Stimulated activated naive B cell treated with anti-CD40 and anti-IgM and Interleukin-4, amounts not matched to agents 10 μg/mL and 1 μg/mL and 100 μg/mL, for 72 hours (primary cell): ENCODE data around the gene CD48.
"Not testable (repeated sequence)": the region's sequence is repeated elsewhere in the genome, so short reads cannot be mapped to it uniquely, and the experiment has no call there.

Source experiments
- ATAC-seq, 2 donors: fragments of 150-1000 bp; cut with Tn5 transposase; replicated peaks; 2 replicates each; pipeline ENCODE4 v1.10.0; 2021; ENCODE audit warnings: moderate library complexity in 1 of 2
- DNase-seq: peaks from one replicate; pipeline ENCODE4 v3.0.0; 2021
- H3K27ac Mint-ChIP-seq: one replicate; pipeline ENCODE4 v1.8.0; 2022; ENCODE audit warnings: mild to moderate bottlenecking, mixed read lengths
- H3K27me3 Mint-ChIP-seq, 2 donors: one replicate each; pipeline ENCODE4 v1.8.0; 2022; ENCODE audit warnings: mixed read lengths in 2 of 2
- H3K36me3 Mint-ChIP-seq, 2 donors: one replicate each; pipeline ENCODE4 v1.8.0; 2022; ENCODE audit warnings: mixed read lengths in 2 of 2, mild to moderate bottlenecking in 1 of 2
- H3K4me1 Mint-ChIP-seq, 2 donors: one replicate each; pipeline ENCODE4 v1.8.0; 2022; ENCODE audit warnings: mixed read lengths in 2 of 2, mild to moderate bottlenecking in 1 of 2
- H3K4me3 Mint-ChIP-seq, 2 donors: one replicate each; pipeline ENCODE4 v1.8.0; 2022; ENCODE audit warnings: mild to moderate bottlenecking in 2 of 2, mixed read lengths in 2 of 2, moderate library complexity in 1 of 2
- H3K9me3 Mint-ChIP-seq, 2 donors: one replicate each; pipeline ENCODE4 v1.8.0; 2022; ENCODE audit warnings: mixed read lengths in 2 of 2, mild to moderate bottlenecking in 1 of 2

Gene CD48

GRCh38 chr1:160652065-160652641 is 59.5 kb downstream of the CD48 start:
- ATAC-seq, H3K27me3 Mint-ChIP-seq, DNase-seq, H3K9me3 Mint-ChIP-seq: not testable (repeated sequence)
- Mint-ChIP-seq H3K36me3 (peaks cover 14 to 49% of the 10 kb centered on the region in 2 donors), H3K4me1 (peaks cover 59 to 75% of the 10 kb centered on the region in 2 donors), H3K27ac (peak overlapping the region; percentile 92), H3K4me3 (peak overlapping the region; percentile 49 to 69)

GRCh38 chr1:160651433-160652064 is 60.1 kb downstream of the CD48 start:
- Mint-ChIP-seq H3K36me3 (peaks cover 14 to 51% of the 10 kb centered on the region in 2 donors), H3K9me3 (peaks cover 0 to 4% of the 10 kb centered on the region in 2 donors), H3K27ac (no peak overlapping the region), H3K4me3 (no peak overlapping the region), H3K4me1 (peaks cover 56 to 71% of the 10 kb centered on the region in 2 donors), H3K27me3 (no peaks in the 10 kb centered on the region)
- ATAC-seq (no peak), DNase-seq (no peak)

GRCh38 chr1:160647329-160647720 is 64.3 kb downstream of the CD48 start:
- Mint-ChIP-seq H3K27ac (peak overlapping the region; percentile 93), H3K4me3 (peak overlapping the region; percentile 94 to 95), H3K4me1 (peaks cover 36 to 54% of the 10 kb centered on the region in 2 donors), H3K9me3 (peaks cover 0 to 4% of the 10 kb centered on the region in 2 donors), H3K27me3 (no peaks in the 10 kb centered on the region), H3K36me3 (peaks cover 36 to 79% of the 10 kb centered on the region in 2 donors)
- no peak for DNase-seq
- ATAC-seq: peak; percentile 43 to 58

- ATAC-seq (peak; percentile 83 to 88), DNase-seq (peak; percentile 61)
- H3K36me3 Mint-ChIP-seq: peaks cover 36 to 80% of the 10 kb centered on the region in 2 donors
- peaks cover 0 to 4% of the 10 kb centered on the region in 2 donors for H3K9me3 Mint-ChIP-seq
- peak within 1 kb of the TSS; percentile 94 to 95 for H3K4me3 Mint-ChIP-seq
- H3K4me1 Mint-ChIP-seq: peaks cover 34 to 54% of the 10 kb centered on the region in 2 donors
- H3K27me3 Mint-ChIP-seq: no peaks in the 10 kb centered on the region
- peak within 1 kb of the TSS; percentile 93 for H3K27ac Mint-ChIP-seq
Measured at GRCh38 chr1:160646711-160647328, 64.8 kb downstream of the CD48 start, which contains the start of gene SLAMF1. Gene SLAMF1, minus strand, starts transcription at chr1:160647044. Its CDS starts 99 bp downstream, at chr1:160646945.

- peaks cover 34 to 54% of the 10 kb centered on the region in 2 donors for H3K4me1 Mint-ChIP-seq
- peak overlapping the region; percentile 94 to 95 for H3K4me3 Mint-ChIP-seq
- H3K27me3 Mint-ChIP-seq: no peaks in the 10 kb centered on the region
- H3K9me3 Mint-ChIP-seq: peaks cover 0 to 4% of the 10 kb centered on the region in 2 donors
- DNase-seq: no peak
- H3K27ac Mint-ChIP-seq: peak overlapping the region; percentile 93
- H3K36me3 Mint-ChIP-seq: peaks cover 38 to 83% of the 10 kb centered on the region in 2 donors
- ATAC-seq: no peak
Measured at GRCh38 chr1:160646180-160646579, 65.4 kb downstream of the CD48 start.

- Mint-ChIP-seq H3K4me1 (peaks cover 33 to 54% of the 10 kb centered on the region in 2 donors), H3K27me3 (no peaks in the 10 kb centered on the region), H3K9me3 (no peaks in the 10 kb centered on the region), H3K4me3 (peak overlapping the region; percentile 94 to 95), H3K27ac (peak overlapping the region; percentile 93), H3K36me3 (peaks cover 36 to 83% of the 10 kb centered on the region in 2 donors)
- DNase-seq: no peak
- ATAC-seq: no peak
Measured at GRCh38 chr1:160645386-160646130, 66.1 kb downstream of the CD48 start.

GRCh38 chr1:160644399-160644798 is 67.2 kb downstream of the CD48 start:
- DNase-seq: no peak
- H3K4me3 Mint-ChIP-seq: peak overlapping the region; percentile 94 to 95
- peaks cover 38 to 63% of the 10 kb centered on the region in 2 donors for H3K4me1 Mint-ChIP-seq
- H3K36me3 Mint-ChIP-seq: peaks cover 41 to 82% of the 10 kb centered on the region in 2 donors
- H3K27ac Mint-ChIP-seq: peak overlapping the region; percentile 93
- no peaks in the 10 kb centered on the region for H3K27me3 Mint-ChIP-seq
- ATAC-seq: no peak
- no peaks in the 10 kb centered on the region for H3K9me3 Mint-ChIP-seq

- Mint-ChIP-seq H3K4me1 (peaks cover 44 to 68% of the 10 kb centered on the region in 2 donors), H3K4me3 (peak overlapping the region; percentile 94 to 95), H3K9me3 (no peaks in the 10 kb centered on the region), H3K36me3 (peaks cover 51 to 85% of the 10 kb centered on the region in 2 donors), H3K27ac (peak overlapping the region; percentile 93), H3K27me3 (no peaks in the 10 kb centered on the region)
- DNase-seq (no peak), ATAC-seq (no peak)
Measured at GRCh38 chr1:160643138-160643537, 68.5 kb downstream of the CD48 start.

GRCh38 chr1:160642281-160642644 is 69.4 kb downstream of the CD48 start:
- no peak for DNase-seq
- peaks cover 55 to 89% of the 10 kb centered on the region in 2 donors for H3K36me3 Mint-ChIP-seq
- H3K9me3 Mint-ChIP-seq: no peaks in the 10 kb centered on the region
- H3K4me1 Mint-ChIP-seq: peaks cover 44 to 68% of the 10 kb centered on the region in 2 donors
- ATAC-seq: no peak
- H3K27me3 Mint-ChIP-seq: no peaks in the 10 kb centered on the region
- H3K4me3 Mint-ChIP-seq: peak overlapping the region; percentile 94 to 95
- H3K27ac Mint-ChIP-seq: peak overlapping the region; percentile 93

GRCh38 chr1:160641323-160642280 is 70.0 kb downstream of the CD48 start:
- ATAC-seq: peak; percentile 68 to 74
- H3K36me3 Mint-ChIP-seq: peaks cover 59 to 89% of the 10 kb centered on the region in 2 donors
- peak overlapping the region; percentile 94 to 95 for H3K4me3 Mint-ChIP-seq
- no peak for DNase-seq
- peak overlapping the region; percentile 93 for H3K27ac Mint-ChIP-seq
- peaks cover 47 to 71% of the 10 kb centered on the region in 2 donors for H3K4me1 Mint-ChIP-seq
- H3K9me3 Mint-ChIP-seq: no peaks in the 10 kb centered on the region
- no peaks in the 10 kb centered on the region for H3K27me3 Mint-ChIP-seq

- Mint-ChIP-seq H3K4me3 (peak overlapping the region; percentile 94 to 95), H3K4me1 (peaks cover 51 to 73% of the 10 kb centered on the region in 2 donors), H3K27ac (peak overlapping the region; percentile 86), H3K27me3 (no peaks in the 10 kb centered on the region), H3K9me3 (no peaks in the 10 kb centered on the region), H3K36me3 (peaks cover 59 to 86% of the 10 kb centered on the region in 2 donors)
- DNase-seq: no peak
- ATAC-seq: peak; percentile 49 to 50
Measured at GRCh38 chr1:160640359-160641123, 71.1 kb downstream of the CD48 start.

GRCh38 chr1:160639652-160640051 is 72.0 kb downstream of the CD48 start:
- H3K4me3 Mint-ChIP-seq: peak overlapping the region; percentile 63 to 72
- H3K9me3 Mint-ChIP-seq: no peaks in the 10 kb centered on the region
- H3K27ac Mint-ChIP-seq: peak overlapping the region; percentile 82
- H3K4me1 Mint-ChIP-seq: peaks cover 53 to 81% of the 10 kb centered on the region in 2 donors
- peaks cover 59 to 85% of the 10 kb centered on the region in 2 donors for H3K36me3 Mint-ChIP-seq
- no peak for DNase-seq
- H3K27me3 Mint-ChIP-seq: no peaks in the 10 kb centered on the region
- ATAC-seq: no peak
